Endodermal cell (in vitro differentiated cells): ENCODE results near the gene KCNMB4. TPM values are rescaled to one million over a fixed set of nuclear protein-coding genes. Genes with fewer than 3 reads are reported as not detected.

Experiments used
- DNase-seq: peaks from one replicate; pipeline ENCODE4 v3.0.0-alpha.2; 2017
- H3K27ac ChIP-seq: 2 replicates; pipeline ENCODE4 v1.5.1; 2013; ENCODE audit warnings: mild to moderate bottlenecking, low read depth, low read length, moderate library complexity
- H3K27me3 ChIP-seq: 2 replicates; pipeline ENCODE4 v1.6.1; 2013; ENCODE audit warnings: mild to moderate bottlenecking, low read length, moderate library complexity; ENCODE audit not compliant: insufficient read depth, control insufficient read depth, poor library complexity, severe bottlenecking
- H3K36me3 ChIP-seq: 2 replicates; pipeline ENCODE4 v1.7.0; 2013; ENCODE audit warnings: mild to moderate bottlenecking, low read length, moderate library complexity; ENCODE audit not compliant: control insufficient read depth, insufficient read depth
- H3K4me1 ChIP-seq: one replicate; pipeline ENCODE4 v1.7.0; 2013; ENCODE audit warnings: low read length; ENCODE audit not compliant: control insufficient read depth, insufficient read depth
- H3K4me3 ChIP-seq: 2 replicates; pipeline ENCODE4 v1.5.1; 2013; ENCODE audit warnings: mild to moderate bottlenecking, low read length, moderate library complexity
- H3K9ac ChIP-seq: 2 replicates; pipeline ENCODE4 v1.6.1; 2013; ENCODE audit warnings: mild to moderate bottlenecking, low read length, moderate library complexity; ENCODE audit not compliant: poor library complexity, severe bottlenecking; ENCODE audit errors: extremely low read depth
- H3K9me3 ChIP-seq: 2 replicates; pipeline ENCODE4 v1.6.1; 2013; ENCODE audit warnings: mild to moderate bottlenecking, low read length, moderate library complexity; ENCODE audit not compliant: control insufficient read depth
- H3K27ac Mint-ChIP-seq: 2 replicates; pipeline ENCODE4 v1.8.0; 2020; ENCODE audit warnings: mixed read lengths
- H3K27me3 Mint-ChIP-seq: 2 replicates; pipeline ENCODE4 v1.8.0; 2021; ENCODE audit warnings: mild to moderate bottlenecking, mixed read lengths; ENCODE audit not compliant: insufficient read depth
- H3K36me3 Mint-ChIP-seq: 2 replicates; pipeline ENCODE4 v1.8.0; 2020; ENCODE audit warnings: low read depth, mixed read lengths
- H3K4me1 Mint-ChIP-seq: 2 replicates; pipeline ENCODE4 v1.8.0; 2020; ENCODE audit warnings: mixed read lengths
- H3K4me3 Mint-ChIP-seq: 2 replicates; pipeline ENCODE4 v1.8.0; 2020; ENCODE audit warnings: mild to moderate bottlenecking, moderate library complexity, mixed read lengths
- H3K9me3 Mint-ChIP-seq: 2 replicates; pipeline ENCODE4 v1.8.0; 2020; ENCODE audit warnings: mild to moderate bottlenecking, mixed read lengths
- CTCF ChIP-seq: fragments of 200-600 bp; sonication (generic); conservative IDR thresholded peaks from 2 replicates; pipeline ENCODE4 v1.5.0; 2021; ENCODE audit warnings: antibody characterized with exemption, mild to moderate bottlenecking
- WGBS, 2 experiments: methylation state at CpG; one replicate each; pipeline versions ENCODE4 v1.1.5 to v1.1.7; 2013; ENCODE audit warnings: missing lambda C conversion rate in 2 of 2, mixed read lengths in 1 of 2; ENCODE audit not compliant: insufficient coverage in 1 of 2, insufficient read length in 1 of 2; 5-methylcytosine and 5-hydroxymethylcytosine counted together
- total RNA-seq, 2 donors: library from RNA; stranded (reverse); fragmentation: NEBNext Ultra II Directional in 1 of 2; extraction: Animal tissue kit (Norgen Biotek cat#: 25700) in 1 of 2; gene quantifications; 2 replicates in 1 of 2; 3 replicates in 1 of 2; pipeline ENCODE4 v1.2.1, GENCODE V29; 2021

Gene KCNMB4
- total RNA-seq, 2 donors from 2014 or later, result 11.9 to 13.1 TPM

- H3K4me1 ChIP-seq, result no peaks in the 10 kb centered on the region
- no peaks in the 10 kb centered on the region for H3K27me3 Mint-ChIP-seq
- DNase-seq, result no peak
- H3K9me3 ChIP-seq, result no peaks in the 10 kb centered on the region
- no peak overlapping the region for H3K27ac ChIP-seq
- no peaks in the 10 kb centered on the region for H3K4me1 Mint-ChIP-seq
- H3K27me3 ChIP-seq, result no peaks in the 10 kb centered on the region
- H3K4me3 ChIP-seq, result no peak overlapping the region
- WGBS, 2 experiments, result 63 to 90% methylated on average over 1 of the region's 1 CpG
- H3K9ac ChIP-seq, result no peak overlapping the region
- no peak for TF ChIP-seq CTCF
- no peak overlapping the region for H3K4me3 Mint-ChIP-seq
- H3K9me3 Mint-ChIP-seq, result peaks cover 2% of the 10 kb centered on the region
- H3K27ac Mint-ChIP-seq, result no peak overlapping the region
- no peaks in the 10 kb centered on the region for H3K36me3 Mint-ChIP-seq
- H3K36me3 ChIP-seq, result no peaks in the 10 kb centered on the region
Observed at GRCh38 chr12:70482764-70483163, 116.7 kb downstream of the KCNMB4 start.

Other genes starting within 250 kb of the KCNMB4 start
- gene CNOT2, start 122.9 kb upstream of the KCNMB4 start, total RNA-seq, result 10 to 100 TPM; 96.2 to 96.5 TPM